ENCODE results near the gene NHLRC1. TPM values are rescaled to one million over a fixed set of nuclear protein-coding genes. Genes with fewer than 3 reads are reported as not detected.

NHLRC1 gene
- total and polyA plus RNA-seq, 10 of the 15 experiments (the other 5 are each of a cell fraction or from before 2014, with no cell fraction given) = 0.04 to 0.22 (median 0.12) TPM; not detected in 2

GRCh38 chr6:18155150-18155863 is 32.8 kb upstream of the NHLRC1 start, which contains the start of gene KDM1B (continued):
- no peak for TF ChIP-seq SUPT20H (IDR thresholded peaks at IDR 0.05; ENCODE audit: borderline replicate concordance, control insufficient read depth, low read depth, low read length)
- no peak for TF ChIP-seq EZH2 (IDR thresholded peaks at IDR 0.05; ENCODE audit: borderline replicate concordance, control insufficient read depth, low read depth, low read length)
- TF ChIP-seq SIX5 (IDR thresholded peaks at IDR 0.05; ENCODE audit: low read depth, low read length, severe bottlenecking) = no peak
- no peak for TF ChIP-seq NR2C2 (IDR thresholded peaks at IDR 0.05; ENCODE audit: borderline replicate concordance, control insufficient read depth, insufficient read length, low read depth)
- no peak for TF ChIP-seq KAT2A (conservative IDR thresholded peaks at IDR 0.05; ENCODE audit: control insufficient read depth, low read depth, low read length)
- 0 out of 2 replicates have a peak, but pooled peaks have one; percentile 32 for TF ChIP-seq SMAD5 (IDR thresholded peaks at IDR 0.05; ENCODE audit: low read depth)
- TF ChIP-seq PAX5 (IDR thresholded peaks at IDR 0.05; ENCODE audit: borderline replicate concordance, low read depth, low read length) = no peak
- TF ChIP-seq ZZZ3 (IDR thresholded peaks at IDR 0.05; ENCODE audit: control insufficient read depth, insufficient read length, low read depth) = no peak
- no peak for TF ChIP-seq E2F8 (IDR thresholded peaks at IDR 0.05; ENCODE audit: low read depth, partially characterized antibody)
- no peak for TF ChIP-seq IRF4 (IDR thresholded peaks at IDR 0.05; ENCODE audit: low read depth, low read length)
- no peak for TF ChIP-seq CBX5 (IDR thresholded peaks at IDR 0.05; ENCODE audit: low read depth)
- TF ChIP-seq ZNF24 (IDR thresholded peaks at IDR 0.05) = no peak
- TF ChIP-seq CREB1 (IDR thresholded peaks at IDR 0.05; ENCODE audit: low read depth) = 0 out of 2 replicates have a peak, but pooled peaks have one; percentile 6
- TF ChIP-seq ETV6 (conservative IDR thresholded peaks at IDR 0.05 in 1 of 2, IDR thresholded peaks at IDR 0.05 in 1 of 2; ENCODE audit: borderline replicate concordance in 1 of 2, low read depth in 1 of 2) = no peak
- TF ChIP-seq SP1 (IDR thresholded peaks at IDR 0.05; ENCODE audit: low read depth, low read length) = no peak
- TF ChIP-seq BHLHE40 (IDR thresholded peaks at IDR 0.05; ENCODE audit: borderline replicate concordance in 1 of 2, low read depth in 2 of 2, low read length in 1 of 2) = peak in 1 of 2 experiments; percentile 71; a peak in 2 of 4 replicates
- TF ChIP-seq SRF (IDR thresholded peaks at IDR 0.05; ENCODE audit: low read depth in 2 of 2, low read length in 2 of 2) = peak in 1 of 2 experiments; percentile 74; a peak in 2 of 4 replicates
- no peak for TF ChIP-seq ASH2L (IDR thresholded peaks at IDR 0.05; ENCODE audit: borderline replicate concordance, low read depth)
- TF ChIP-seq RELA (IDR thresholded peaks at IDR 0.05; ENCODE audit: borderline replicate concordance, partially characterized antibody) = no peak
- peak; percentile 59 for TF ChIP-seq NRF1 (conservative IDR thresholded peaks at IDR 0.05; ENCODE audit: low read depth, low read length)
- 0 out of 2 replicates have a peak, but pooled peaks have one; percentile 15 for TF ChIP-seq MAX (IDR thresholded peaks at IDR 0.05; ENCODE audit: low read depth, low read length)
- TF ChIP-seq ZBTB11 (CRISPR knock-in tag; IDR thresholded peaks at IDR 0.05) = no peak
- TF ChIP-seq RCOR1 (conservative IDR thresholded peaks at IDR 0.05; ENCODE audit: low read depth, low read length) = no peak

Measured in GM12878 (cell line).